ENCODE results near the gene TFPI2.
"Not testable (repeated sequence)": the region's sequence is repeated elsewhere in the genome, so short reads cannot be mapped to it uniquely, and the experiment has no call there.

TFPI2 gene

GRCh38 chr7:93915888-93916287, 25.3 kb upstream of the TFPI2 start:
- not testable (repeated sequence) for H3K36me3 Mint-ChIP-seq (ENCODE audit: low read depth); H3K27ac Mint-ChIP-seq
- H3K27me3 Mint-ChIP-seq (ENCODE audit: low read depth) = peaks cover 18% of the 10 kb centered on the region

GRCh38 chr7:93915206-93915842, 24.8 kb upstream of the TFPI2 start:
- DNase-seq (ENCODE audit: low spot score); H3K4me1 Mint-ChIP-seq (ENCODE audit: low read depth); H3K4me3 Mint-ChIP-seq; H3K36me3 Mint-ChIP-seq (ENCODE audit: low read depth); H3K9me3 Mint-ChIP-seq; H3K27ac Mint-ChIP-seq: not testable (repeated sequence)
- H3K27me3 Mint-ChIP-seq (ENCODE audit: low read depth) = peaks cover 13% of the 10 kb centered on the region

More at GRCh38 chr7:93915888-93916287, 25.3 kb upstream of the TFPI2 start:
- not testable (repeated sequence) for H3K9me3 Mint-ChIP-seq; H3K4me3 Mint-ChIP-seq; H3K4me1 Mint-ChIP-seq (ENCODE audit: low read depth); DNase-seq (ENCODE audit: low spot score)

DNA sequence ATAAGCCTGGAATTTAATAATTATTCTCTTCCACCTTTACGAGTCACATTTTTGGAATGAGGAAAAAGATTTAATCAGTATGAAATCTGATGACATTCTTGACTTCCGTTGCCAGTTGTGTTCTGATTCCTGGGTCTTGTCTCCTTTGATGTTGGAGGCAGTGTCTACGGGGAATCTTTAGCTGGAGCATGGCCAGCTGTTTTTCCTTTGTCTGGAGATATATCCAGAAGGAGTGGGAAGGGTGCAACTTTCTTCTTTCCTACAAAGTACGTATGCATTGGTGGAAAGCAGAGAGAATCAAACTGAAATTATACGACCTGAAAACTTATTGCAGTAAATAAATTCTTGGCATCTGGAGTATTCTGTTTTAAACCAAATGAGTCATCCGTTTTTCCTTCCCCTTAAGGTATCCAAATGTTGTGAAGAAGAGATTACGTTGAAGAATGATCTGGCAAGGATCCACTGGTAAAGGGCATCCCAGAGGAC, 24.1 kb upstream of the TFPI2 start:
- Mint-ChIP-seq H3K36me3 (ENCODE audit: low read depth) (no peaks in the 10 kb centered on the region), H3K27ac (no peak overlapping the region), H3K27me3 (ENCODE audit: low read depth) (peaks cover 11% of the 10 kb centered on the region), H3K4me3 (no peak overlapping the region), H3K4me1 (ENCODE audit: low read depth) (no peaks in the 10 kb centered on the region), H3K9me3 (no peaks in the 10 kb centered on the region)
- DNase-seq (ENCODE audit: low spot score) = no peak

- H3K36me3 Mint-ChIP-seq (ENCODE audit: low read depth) = no peaks in the 10 kb centered on the region
- H3K9me3 Mint-ChIP-seq = no peaks in the 10 kb centered on the region
- no peak overlapping the region for H3K27ac Mint-ChIP-seq
- no peak for DNase-seq (ENCODE audit: low spot score)
- H3K4me3 Mint-ChIP-seq = no peak overlapping the region
- H3K27me3 Mint-ChIP-seq (ENCODE audit: low read depth) = peaks cover 11% of the 10 kb centered on the region
- no peaks in the 10 kb centered on the region for H3K4me1 Mint-ChIP-seq (ENCODE audit: low read depth)
These were observed 22.6 kb upstream of the TFPI2 start for GRCh38 chr7:93913197-93913596.

DNA sequence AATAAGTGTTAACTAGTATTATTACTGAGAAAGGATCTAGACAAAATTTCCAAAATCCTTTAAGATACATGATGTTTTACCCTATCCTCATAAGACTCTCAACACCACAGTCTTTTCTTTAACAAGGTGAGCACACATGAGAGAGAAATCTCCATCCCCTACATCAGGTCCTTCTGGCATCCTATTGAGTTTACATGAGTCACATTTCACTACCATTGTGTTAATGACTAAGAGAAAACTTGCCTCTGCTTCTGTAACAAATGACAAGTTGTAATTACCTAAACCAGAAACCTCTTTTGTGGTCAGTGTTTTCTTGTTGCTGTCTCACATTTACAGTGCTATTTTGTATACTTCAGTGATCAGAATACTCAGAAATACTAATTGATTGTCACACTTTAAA, 21.1 kb upstream of the TFPI2 start:
- DNase-seq (ENCODE audit: low spot score); H3K27ac Mint-ChIP-seq; H3K9me3 Mint-ChIP-seq; H3K4me3 Mint-ChIP-seq; H3K4me1 Mint-ChIP-seq (ENCODE audit: low read depth); H3K27me3 Mint-ChIP-seq (ENCODE audit: low read depth); H3K36me3 Mint-ChIP-seq (ENCODE audit: low read depth): not testable (repeated sequence)

GRCh38 chr7:93911242-93911641, 20.7 kb upstream of the TFPI2 start:
- H3K4me1 Mint-ChIP-seq (ENCODE audit: low read depth); DNase-seq (ENCODE audit: low spot score); H3K27me3 Mint-ChIP-seq (ENCODE audit: low read depth); H3K4me3 Mint-ChIP-seq; H3K27ac Mint-ChIP-seq; H3K36me3 Mint-ChIP-seq (ENCODE audit: low read depth); H3K9me3 Mint-ChIP-seq: not testable (repeated sequence)

DNA sequence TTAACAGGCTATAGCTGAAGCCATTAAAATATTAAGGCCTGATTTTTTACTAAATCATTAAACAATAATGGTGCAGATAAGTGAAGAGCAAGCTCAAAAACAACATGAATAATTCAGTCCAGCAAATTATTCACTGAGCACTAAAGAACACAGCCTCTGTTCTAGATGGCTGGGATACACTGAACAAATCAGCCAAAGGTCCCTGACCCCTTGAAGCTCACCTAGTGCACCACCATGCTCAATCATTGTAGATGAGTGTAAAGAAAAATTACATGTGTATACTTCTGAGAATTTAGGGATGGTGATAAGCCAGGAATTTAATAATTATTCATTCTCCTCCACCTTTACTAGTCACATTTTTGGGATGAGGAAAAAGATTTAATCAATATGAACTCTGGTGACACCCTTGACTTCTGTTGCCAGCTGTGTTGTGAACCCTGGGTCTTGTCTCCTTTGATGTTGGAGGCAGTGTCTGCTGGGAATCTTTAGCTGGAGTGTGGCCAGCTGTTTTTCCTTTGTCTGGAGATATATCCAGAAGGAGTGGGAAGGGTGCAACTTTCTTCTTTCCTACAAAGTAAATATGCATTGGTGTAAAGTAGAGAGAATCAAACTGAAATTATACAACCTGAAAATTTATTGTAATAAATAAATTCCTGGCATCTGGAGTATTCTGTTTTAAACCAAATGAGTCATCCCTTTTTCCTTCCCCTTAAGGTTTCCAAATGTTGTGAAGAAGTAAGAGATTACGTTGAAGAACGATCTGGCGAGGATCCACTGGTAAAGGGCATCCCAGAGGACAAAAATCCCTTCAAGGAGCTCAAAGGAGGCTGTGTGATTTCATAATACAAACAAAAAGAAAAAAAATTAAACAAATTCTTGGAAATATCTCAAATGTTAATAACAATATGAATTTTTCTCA, 19.8 kb upstream of the TFPI2 start:
- Mint-ChIP-seq H3K4me3 (no peak overlapping the region), H3K4me1 (ENCODE audit: low read depth) (no peaks in the 10 kb centered on the region), H3K9me3 (no peaks in the 10 kb centered on the region), H3K36me3 (ENCODE audit: low read depth) (no peaks in the 10 kb centered on the region), H3K27me3 (ENCODE audit: low read depth) (peaks cover 7% of the 10 kb centered on the region), H3K27ac (no peak overlapping the region)
- no peak for DNase-seq (ENCODE audit: low spot score)

- peaks cover 8% of the 10 kb centered on the region for H3K27me3 Mint-ChIP-seq (ENCODE audit: low read depth)
- H3K4me3 Mint-ChIP-seq = no peak within 1 kb of the TSS
- H3K36me3 Mint-ChIP-seq (ENCODE audit: low read depth) = no peaks in the 10 kb centered on the region
- no peaks in the 10 kb centered on the region for H3K9me3 Mint-ChIP-seq
- no peaks in the 10 kb centered on the region for H3K4me1 Mint-ChIP-seq (ENCODE audit: low read depth)
- H3K27ac Mint-ChIP-seq = no peak within 1 kb of the TSS
- no peak for DNase-seq (ENCODE audit: low spot score)
These were observed 15.7 kb upstream of the TFPI2 start, which contains the start of gene GNGT1 for GRCh38 chr7:93906267-93906666. TSS of gene GNGT1 (plus strand) at chr7:93906567. CDS start at chr7:93906747, 180 bp downstream.

DNA sequence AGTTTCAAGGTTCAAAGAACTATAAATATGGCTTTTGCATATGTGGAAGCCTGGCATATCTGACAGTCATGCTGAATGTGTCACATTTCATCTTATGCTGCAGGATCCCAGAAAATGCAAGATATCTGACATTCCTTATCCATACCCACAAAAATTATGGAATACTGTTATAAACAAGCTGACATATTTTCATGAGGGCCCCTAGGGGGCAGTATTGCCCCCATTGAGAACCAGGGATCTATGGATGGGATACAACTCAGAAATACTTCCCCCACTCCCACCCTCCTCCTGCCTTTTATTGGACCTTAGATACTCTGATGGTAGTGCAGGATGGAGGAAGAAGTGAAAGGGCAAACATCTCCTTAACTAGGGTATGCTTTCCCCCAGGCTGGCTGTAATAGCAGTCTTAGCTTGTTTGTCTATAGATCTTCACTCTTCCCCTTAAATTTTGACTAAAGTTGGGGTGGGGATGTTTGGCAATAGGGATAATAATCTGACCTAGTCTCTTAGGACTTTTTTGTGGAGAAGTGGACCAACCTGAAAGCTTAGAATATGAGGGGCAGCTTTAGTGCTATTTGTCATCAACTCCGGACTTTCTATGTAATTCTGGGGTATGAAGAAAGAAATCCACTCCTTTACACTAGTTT, 12.3 kb upstream of the TFPI2 start:
- no peak for DNase-seq (ENCODE audit: low spot score)
- peaks cover 15% of the 10 kb centered on the region for H3K27me3 Mint-ChIP-seq (ENCODE audit: low read depth)
- no peaks in the 10 kb centered on the region for H3K4me1 Mint-ChIP-seq (ENCODE audit: low read depth)

DNA sequence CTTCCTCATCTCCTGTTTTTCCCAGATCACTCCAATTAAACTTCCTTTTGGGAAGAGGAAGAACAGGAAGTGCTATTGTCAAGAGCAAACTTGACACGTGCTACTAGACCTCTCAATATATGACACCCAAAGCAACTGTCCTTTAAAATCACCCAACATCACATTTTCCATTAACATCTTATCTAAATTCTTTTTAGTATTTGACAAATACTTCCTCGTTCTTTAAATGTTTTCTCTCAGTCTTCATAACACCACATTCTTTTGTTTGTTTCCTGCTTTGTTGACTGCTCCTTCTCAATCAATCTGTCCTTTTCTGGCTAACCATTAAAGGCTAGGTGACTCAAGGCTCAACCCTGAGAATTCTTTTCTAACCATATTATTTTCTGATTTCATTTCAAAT, 7.1 kb upstream of the TFPI2 start:
- H3K9me3 Mint-ChIP-seq = no peaks in the 10 kb centered on the region
- no peak overlapping the region for H3K27ac Mint-ChIP-seq
- no peaks in the 10 kb centered on the region for H3K4me1 Mint-ChIP-seq (ENCODE audit: low read depth)
- H3K36me3 Mint-ChIP-seq (ENCODE audit: low read depth) = no peaks in the 10 kb centered on the region
- H3K4me3 Mint-ChIP-seq = no peak overlapping the region
- DNase-seq (ENCODE audit: low spot score) = no peak
- H3K27me3 Mint-ChIP-seq (ENCODE audit: low read depth) = peaks cover 17% of the 10 kb centered on the region

More for the DNA sequence above, 12.3 kb upstream of the TFPI2 start:
- Mint-ChIP-seq H3K4me3 (no peak overlapping the region), H3K36me3 (ENCODE audit: low read depth) (no peaks in the 10 kb centered on the region), H3K9me3 (no peaks in the 10 kb centered on the region), H3K27ac (no peak overlapping the region)

- no peak overlapping the region for H3K4me3 Mint-ChIP-seq
- H3K27ac Mint-ChIP-seq = no peak overlapping the region
- DNase-seq (ENCODE audit: low spot score) = no peak
- no peaks in the 10 kb centered on the region for H3K9me3 Mint-ChIP-seq
- H3K36me3 Mint-ChIP-seq (ENCODE audit: low read depth) = no peaks in the 10 kb centered on the region
- H3K4me1 Mint-ChIP-seq (ENCODE audit: low read depth) = no peaks in the 10 kb centered on the region
- peaks cover 32% of the 10 kb centered on the region for H3K27me3 Mint-ChIP-seq (ENCODE audit: low read depth)
These were observed 5.5 kb upstream of the TFPI2 start for GRCh38 chr7:93895859-93896600.

DNA sequence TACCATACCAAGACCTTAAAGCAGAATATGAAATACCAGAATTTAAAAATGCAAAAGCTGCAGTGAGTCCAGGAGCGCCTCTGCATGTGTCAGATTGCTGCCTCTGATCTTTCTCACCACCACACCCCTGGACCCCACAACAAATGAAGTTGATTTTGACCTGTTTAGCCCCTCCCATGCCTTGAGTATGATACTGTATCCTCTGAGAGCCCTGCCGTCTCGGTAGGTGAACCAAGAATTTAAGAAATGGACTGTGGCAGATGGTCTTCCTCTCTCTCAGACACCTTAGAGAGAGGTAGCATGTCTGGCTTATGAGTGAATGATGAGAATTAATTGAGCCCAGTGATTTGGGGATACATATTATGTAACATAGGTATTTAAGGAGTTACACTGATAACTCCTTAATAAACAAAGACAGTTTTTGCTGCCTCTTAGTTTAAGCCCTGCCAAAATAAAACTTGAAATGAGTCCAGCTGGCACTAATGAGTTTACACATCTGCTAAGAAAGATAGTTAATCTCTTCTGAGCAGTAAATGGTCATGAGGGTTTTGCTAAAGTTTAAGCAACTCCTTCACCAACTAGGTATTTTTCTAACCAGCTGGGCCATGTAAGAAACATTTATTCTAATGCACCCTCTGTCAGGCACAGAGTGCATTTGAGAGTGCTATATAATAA, 4.5 kb upstream of the TFPI2 start:
- Mint-ChIP-seq H3K9me3 (no peaks in the 10 kb centered on the region), H3K4me1 (ENCODE audit: low read depth) (peaks cover 3% of the 10 kb centered on the region), H3K27me3 (ENCODE audit: low read depth) (peaks cover 36% of the 10 kb centered on the region), H3K36me3 (ENCODE audit: low read depth) (no peaks in the 10 kb centered on the region), H3K4me3 (no peak overlapping the region), H3K27ac (no peak overlapping the region)
- DNase-seq (ENCODE audit: low spot score) = no peak

GRCh38 chr7:93894426-93894825, 3.9 kb upstream of the TFPI2 start:
- no peak overlapping the region for H3K4me3 Mint-ChIP-seq
- peaks cover 41% of the 10 kb centered on the region for H3K27me3 Mint-ChIP-seq (ENCODE audit: low read depth)
- H3K9me3 Mint-ChIP-seq = no peaks in the 10 kb centered on the region
- no peak for DNase-seq (ENCODE audit: low spot score)
- no peaks in the 10 kb centered on the region for H3K36me3 Mint-ChIP-seq (ENCODE audit: low read depth)
- H3K27ac Mint-ChIP-seq = no peak overlapping the region
- peaks cover 7% of the 10 kb centered on the region for H3K4me1 Mint-ChIP-seq (ENCODE audit: low read depth)
